NOMO-1 treated with DMSO at 0.1 percent for 48 hours (cell line): ENCODE data around the gene BCL2L12.
"Not testable (repeated sequence)": the region's sequence is repeated elsewhere in the genome, so short reads cannot be mapped to it uniquely, and the experiment has no call there.

Experiments
- DNase-seq: peaks from one replicate; lab custom pipeline; 2025; ENCODE audit not compliant: unreplicated experiment; lab: John Stamatoyannopoulos, UW

The BCL2L12 gene, protein sequence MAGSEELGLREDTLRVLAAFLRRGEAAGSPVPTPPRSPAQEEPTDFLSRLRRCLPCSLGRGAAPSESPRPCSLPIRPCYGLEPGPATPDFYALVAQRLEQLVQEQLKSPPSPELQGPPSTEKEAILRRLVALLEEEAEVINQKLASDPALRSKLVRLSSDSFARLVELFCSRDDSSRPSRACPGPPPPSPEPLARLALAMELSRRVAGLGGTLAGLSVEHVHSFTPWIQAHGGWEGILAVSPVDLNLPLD

DNA sequence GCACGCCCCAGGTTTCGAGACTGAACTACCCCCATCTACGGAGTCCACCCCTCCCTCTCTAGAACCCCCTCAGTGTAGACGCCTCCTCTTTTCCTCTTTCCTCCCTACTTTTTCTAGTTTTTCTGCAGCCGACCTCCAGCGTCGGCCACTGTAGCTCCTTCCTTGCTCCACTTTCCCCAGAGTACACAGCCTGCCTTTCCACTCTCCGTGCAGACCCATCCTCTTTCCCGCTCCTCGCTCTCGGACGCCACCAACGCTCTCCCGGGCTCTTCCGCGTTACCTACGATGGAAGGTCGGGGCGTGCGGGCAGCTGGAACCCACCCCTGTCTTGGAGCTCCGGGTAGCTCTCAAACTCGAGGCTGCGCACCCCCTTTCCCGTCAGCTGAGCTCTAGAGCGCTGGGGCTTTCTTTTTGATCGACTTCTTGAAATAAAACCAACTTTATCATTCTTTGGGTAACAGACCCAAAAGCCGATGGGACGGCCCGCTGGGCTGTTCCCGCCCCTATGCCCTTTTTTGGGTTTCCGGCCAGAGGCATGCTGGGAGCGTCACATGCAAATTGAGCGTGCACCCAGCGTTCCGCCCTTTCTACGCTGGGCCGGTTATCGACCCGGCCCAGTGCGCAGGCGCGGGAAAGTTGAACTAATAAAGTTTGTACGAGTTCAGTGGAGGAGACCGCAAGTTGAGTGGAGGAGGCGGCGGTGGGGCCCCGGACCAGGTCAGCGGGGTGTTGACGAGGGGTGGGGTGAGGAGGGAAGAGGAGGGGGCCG lies at the start of gene BCL2L12, which contains the start of gene IRF3:
TSS of gene BCL2L12 (plus strand) at position 583 of the 769 bp plus-strand sequence. CDS start 760 bp downstream, outside the sequence.
TSS of gene IRF3 (minus strand) at position 507 of the 769 bp plus-strand sequence. CDS start 1,019 bp downstream, outside the sequence.
- peak; percentile 93 for DNase-seq

DNA sequence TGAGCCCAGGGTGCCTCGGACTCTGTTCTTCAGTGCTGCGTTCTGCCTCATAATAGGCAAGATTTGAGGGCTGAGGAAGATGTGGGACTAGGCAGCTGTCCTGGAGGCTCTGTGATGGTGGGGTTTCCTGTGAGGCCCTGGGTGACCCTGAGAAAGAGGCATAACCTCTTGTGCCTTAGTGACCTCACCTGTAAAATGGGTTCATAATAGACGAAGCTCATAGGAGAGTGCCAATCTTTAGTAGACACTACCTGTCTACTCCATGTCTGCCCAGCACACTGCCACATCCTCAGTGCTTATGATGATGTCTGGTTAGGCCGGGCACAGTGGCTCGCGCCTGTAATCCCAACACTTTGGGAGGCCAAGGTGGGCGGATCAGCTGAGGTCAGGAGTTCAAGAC lies 49.2 kb upstream of the BCL2L12 start:
- DNase-seq = no peak

DNA sequence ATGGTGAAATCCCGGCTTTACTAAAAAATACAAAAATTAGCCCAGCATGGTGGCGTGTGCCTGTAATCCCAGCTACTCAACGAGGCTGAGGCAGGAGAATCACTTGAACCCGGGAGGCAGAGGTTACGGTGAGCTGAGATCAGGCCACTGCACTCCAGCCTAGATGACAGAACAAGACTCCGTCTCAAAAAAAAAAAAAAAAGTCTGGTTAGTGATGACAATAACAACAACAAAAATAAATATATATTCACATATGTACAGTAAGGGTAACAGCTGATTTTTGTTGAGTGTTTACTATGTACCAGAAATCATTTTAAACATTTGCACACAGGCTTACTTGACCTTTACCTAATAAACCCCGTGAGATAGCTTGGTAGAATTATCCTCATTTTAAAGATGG lies 48.8 kb upstream of the BCL2L12 start:
- no peak for DNase-seq

DNA sequence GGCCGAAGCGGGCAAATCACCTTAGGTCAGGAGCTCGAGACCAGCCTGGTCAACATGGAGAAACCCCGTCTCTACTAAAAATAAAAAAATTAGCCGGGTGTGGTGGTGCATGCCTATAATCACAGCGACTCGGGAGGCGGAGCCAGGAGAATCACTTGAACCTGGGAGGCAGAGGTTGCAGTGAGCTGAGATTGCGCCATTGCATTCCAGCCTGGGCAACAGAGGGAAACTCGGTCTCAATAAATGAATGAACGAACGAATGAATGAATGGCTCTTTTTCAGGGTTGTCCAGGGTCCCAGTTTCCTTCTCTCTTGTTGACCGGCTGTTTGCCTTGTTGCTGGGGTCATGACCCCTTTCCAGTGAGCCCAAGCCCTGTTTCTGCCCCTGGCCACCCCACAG lies 47.9 kb upstream of the BCL2L12 start:
- DNase-seq = not testable (repeated sequence)

DNA sequence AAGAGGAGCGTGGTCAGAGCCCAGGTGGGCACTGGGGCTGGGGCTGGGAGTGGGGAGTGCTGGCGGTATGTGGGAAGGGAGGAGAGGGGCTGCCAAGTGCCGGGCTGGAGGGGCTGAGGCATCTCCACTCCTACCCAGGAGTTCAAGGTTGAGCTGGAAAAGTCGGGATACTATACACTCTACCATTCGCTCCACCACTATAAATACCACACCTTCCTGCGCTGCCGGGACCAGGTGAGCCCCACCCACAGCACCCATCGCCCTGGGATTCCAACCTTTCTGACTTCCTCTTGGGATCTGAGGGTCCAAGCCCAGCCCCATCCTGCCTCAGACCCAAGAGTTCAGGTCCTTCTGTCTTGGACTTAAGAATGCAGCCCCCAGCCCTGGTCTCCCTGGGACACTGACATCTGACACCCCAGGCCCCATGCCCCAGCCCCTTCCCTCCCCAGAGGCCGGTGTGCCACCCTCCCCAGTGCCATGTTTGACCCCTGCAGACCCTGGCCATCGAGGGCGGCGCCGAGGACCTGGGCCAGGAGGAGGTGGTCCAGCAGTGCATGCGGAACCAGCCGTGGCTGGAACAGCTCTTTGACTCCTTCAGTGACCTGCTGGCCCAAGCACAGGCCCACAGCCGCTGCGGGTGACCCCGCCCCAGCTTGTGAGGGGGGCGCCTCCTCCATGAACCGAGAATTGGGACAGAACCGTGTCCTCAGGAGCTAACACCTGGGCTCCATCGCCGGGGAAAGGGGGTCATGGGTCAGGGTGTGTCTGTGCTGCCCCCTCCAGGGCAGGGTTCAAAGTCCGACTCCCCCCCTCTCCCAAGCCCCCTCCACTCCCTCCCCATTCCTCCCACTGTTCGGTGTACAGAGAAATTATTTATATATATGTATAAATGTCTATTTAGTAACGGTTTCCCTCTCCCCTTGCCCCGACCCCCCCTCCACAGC lies 40.5 kb upstream of the BCL2L12 start:
- DNase-seq = no peak

DNA sequence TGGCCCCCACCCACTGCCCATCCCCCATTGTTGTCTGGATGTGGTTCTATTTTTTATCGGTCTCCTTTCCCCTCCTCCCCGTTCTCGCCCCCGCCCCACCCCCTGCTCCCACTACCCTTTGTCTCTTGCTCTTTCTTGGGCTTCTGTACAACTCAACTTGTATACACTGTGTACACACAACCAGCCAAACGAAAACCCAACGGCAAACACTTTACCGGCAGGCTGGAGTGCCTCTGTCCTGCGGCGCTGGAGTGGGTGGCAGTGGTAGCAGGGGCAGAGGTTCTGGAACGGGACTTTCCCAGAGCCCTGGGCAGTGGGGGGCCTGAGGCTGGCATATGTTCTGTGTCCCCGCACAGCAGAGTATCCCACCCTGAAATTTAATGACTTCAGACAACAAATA lies 39.5 kb upstream of the BCL2L12 start:
- no peak for DNase-seq

DNA sequence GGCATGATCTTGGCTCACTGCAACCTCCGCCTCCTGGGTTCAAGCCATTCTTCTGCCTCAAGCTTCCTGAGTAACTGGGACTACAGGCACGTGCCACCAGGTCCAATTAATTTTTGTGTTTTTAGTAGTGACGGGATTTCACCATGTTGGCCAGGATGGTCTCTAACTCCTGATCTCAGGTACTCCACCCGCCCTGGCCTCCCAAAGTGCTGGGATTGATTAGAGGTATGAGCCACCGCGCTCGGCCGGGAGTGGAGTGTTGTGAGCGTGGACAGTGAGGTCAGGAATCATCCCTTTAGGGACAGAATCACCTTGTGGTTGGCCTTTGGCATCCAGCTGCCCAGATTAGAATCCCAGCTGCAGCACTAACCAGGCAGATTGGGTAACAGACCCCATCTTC lies 36.1 kb upstream of the BCL2L12 start:
- no peak for DNase-seq

DNA sequence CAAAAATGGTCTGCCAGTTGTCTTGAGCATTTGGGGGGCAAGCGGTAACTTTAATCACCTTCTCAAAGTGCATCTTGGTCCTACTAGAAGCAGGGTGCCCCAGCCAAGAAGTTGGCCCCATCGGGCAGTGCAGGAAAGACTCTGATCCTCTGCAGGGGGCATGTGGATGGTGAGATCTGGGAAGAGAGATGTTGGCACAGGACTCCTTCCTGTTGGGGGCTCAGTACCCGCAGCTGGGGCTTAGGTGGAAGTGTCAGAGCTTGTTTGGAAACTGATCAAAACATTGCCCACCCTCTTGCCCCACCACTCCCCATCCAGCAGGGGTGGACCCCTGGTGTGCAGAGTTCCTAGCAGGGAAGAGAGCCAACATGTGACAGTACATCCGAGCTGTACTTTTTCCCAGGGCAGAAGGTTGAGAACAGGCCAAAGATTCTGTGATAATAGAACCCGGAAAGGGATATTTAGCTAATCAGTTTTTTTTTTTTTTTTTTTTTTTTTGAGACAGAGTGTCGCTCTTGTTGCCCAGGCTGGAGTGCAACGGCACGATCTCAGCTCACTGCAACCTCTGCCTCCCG lies 34.6 kb upstream of the BCL2L12 start:
- no peak for DNase-seq

DNA sequence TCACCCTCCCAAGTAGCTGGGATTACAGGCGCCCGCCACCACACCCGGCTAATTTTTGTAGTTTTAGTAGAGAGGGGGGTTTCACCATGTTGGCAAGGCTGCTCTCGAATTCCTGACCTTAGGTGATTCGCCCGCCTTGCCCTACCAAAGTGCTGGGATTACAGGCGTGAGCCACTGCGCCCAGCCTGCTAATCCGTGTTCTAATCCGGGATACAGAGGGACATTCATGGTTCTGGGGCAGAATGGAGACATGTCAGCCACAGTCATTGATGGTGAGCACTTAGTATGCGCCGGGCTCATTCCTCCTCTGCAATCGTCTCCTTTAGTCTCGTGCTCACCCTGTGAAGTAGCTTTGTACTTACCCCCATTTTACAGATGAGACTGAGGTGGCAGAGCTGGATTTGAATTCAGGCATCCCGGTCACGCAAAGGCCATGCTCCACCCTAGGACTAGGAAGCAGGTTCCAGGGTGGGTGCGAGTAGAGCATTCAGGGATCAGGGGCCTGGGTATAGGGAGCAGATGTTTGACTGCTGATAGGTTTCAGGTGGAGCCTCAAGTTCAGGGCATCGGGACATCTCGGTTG lies 34.0 kb upstream of the BCL2L12 start:
- no peak for DNase-seq

DNA sequence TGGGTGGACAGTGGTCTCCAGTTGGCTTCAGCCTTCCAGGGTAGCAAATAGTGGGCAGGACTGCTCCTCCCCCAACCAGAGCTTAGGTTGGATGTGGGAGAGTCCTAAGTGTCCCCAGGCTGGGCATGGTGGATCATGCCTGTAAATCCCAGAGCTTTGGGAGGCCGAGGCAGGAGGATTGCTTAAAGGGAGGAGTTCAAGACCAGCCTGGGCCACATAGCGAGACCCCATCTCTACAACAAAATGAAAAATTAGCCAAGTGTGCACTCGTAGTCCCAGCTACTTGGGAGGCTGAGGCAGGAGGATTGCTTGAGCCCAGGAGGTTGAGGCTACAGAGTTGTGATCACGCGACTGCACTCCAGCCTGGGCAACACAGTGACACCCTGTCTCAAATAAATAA lies 33.2 kb upstream of the BCL2L12 start:
- DNase-seq = no peak

DNA sequence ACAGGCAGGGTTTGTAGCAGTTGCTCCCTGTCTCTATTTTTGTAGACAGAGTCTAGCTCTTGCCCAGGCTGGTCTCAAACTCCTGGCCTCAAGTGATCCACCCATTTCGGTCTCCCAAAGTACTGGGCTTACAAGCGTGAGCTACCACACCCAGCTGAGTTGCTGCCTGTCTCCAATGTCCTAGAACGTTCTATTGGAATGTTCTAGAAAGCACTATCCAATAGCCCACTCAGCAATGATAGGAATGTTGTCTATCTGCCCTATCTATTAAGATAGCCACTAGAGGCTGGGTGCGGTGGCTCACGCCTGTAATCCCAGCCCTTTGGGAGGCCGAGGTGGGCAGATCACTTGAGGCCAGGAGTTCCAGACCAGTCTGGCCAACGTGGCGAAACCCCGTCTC lies 32.5 kb upstream of the BCL2L12 start:
- not testable (repeated sequence) for DNase-seq

DNA sequence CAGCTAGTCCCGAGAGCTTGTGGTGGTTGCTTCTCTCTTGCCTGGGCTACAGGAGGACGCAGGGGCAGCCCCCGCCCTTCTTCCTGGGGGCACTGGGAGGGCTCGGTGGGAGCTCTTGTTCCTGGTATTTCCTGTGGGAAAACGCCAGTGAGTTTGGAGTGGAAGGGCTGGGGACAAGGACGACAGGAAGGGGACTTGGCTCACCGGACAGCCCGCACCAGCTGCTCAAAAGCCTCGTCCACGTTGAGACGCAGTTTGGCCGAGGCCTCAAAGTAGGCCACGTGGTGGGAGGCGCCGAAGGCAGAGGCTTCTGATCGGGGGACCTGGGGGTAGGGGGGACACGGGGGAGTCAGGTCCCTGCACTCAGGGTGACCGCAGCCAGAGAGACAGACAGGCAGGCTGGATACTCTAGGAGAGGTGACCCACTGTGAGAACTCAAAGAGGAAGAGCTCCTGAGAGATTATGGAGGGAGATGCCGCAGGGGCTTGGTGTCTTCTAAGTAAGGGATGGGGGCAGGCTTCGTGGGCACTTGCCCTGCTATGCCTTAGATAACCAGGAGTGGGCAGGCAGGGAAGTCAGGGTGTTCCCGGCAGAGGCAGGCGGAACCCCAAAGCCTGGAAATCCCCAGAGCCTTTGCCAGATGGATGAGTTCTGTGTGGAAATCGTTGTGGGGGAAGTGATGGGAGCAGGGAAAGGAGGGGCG lies 30.1 kb upstream of the BCL2L12 start:
- no peak for DNase-seq

DNA sequence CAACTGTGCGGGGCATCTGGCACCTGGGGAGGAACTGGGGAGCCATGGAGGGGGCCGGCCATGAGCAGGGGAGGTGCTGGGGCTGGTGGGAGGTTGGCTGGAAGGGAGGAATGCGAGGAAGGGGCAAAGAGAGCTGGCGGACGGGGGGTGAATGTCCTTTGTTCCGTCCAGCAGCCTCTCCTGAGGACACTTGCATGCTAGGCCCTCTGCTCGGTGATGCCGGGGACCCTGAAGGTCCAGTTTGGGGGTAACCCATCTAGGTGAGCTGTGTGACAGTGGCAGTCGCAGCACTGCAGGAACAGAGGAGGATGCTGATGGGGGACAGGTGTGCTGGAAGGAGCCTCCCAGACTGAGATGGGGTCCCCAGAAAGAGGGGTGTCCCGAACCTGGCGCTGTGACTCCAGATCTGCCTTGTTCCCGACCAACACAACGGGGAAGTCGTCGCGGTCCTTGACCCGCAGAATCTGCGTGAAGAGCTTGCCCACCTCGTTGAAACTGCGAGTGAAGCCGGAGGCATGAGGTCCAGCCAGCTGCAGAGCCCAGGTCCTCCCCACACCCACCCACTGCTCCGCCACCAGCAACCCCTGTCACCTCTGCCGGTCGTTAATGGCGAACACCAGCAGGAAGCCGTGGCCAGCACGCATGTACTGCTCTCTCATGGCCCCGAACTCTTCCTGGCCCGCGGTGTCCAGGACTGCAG lies 29.4 kb upstream of the BCL2L12 start:
- DNase-seq = no peak

DNA sequence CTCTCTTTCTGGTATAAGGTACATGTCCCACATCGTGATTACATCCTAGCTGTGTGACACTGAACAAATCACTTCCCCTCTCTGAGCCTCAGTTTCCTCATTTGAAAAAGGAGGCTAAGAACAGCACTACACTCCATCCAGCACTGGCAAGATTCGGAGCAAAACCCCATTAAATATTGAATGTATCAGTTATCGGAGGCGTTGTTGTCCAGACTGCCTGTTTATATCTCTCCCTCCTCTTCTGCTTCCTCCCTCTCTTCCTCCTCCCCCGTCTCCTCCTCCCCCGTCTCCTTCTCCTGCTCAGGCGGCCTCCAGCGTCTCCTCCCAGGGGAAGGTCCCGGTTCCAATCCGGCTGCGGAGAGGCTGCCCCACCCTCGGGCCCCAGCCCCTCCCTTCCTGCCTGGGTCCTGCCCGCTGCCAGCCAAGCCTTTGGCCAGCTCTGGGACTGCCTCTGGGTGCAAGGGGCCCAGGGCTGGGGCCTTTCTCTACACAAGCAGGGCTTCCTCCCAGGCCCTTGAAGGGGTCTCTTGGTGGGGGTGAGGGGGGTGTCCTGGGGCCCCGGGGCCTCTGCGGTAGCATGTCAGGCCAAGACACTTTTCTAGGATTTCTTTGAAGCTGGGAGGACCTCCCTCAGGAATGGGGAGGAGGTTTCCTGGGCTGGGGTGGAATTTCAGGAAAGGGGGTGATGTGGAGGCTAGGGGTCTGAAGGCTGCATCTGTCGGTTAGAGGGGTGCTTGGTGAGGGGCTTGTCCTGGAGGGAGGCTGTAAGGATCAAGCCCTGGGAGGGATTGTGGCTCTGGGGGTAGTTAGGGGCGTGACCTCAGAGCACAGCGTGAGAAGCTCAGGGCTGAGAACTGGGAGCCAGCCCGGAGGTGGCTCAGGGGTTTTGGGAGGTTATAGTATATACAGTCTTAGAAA lies 27.7 kb upstream of the BCL2L12 start:
- DNase-seq = no peak

DNA sequence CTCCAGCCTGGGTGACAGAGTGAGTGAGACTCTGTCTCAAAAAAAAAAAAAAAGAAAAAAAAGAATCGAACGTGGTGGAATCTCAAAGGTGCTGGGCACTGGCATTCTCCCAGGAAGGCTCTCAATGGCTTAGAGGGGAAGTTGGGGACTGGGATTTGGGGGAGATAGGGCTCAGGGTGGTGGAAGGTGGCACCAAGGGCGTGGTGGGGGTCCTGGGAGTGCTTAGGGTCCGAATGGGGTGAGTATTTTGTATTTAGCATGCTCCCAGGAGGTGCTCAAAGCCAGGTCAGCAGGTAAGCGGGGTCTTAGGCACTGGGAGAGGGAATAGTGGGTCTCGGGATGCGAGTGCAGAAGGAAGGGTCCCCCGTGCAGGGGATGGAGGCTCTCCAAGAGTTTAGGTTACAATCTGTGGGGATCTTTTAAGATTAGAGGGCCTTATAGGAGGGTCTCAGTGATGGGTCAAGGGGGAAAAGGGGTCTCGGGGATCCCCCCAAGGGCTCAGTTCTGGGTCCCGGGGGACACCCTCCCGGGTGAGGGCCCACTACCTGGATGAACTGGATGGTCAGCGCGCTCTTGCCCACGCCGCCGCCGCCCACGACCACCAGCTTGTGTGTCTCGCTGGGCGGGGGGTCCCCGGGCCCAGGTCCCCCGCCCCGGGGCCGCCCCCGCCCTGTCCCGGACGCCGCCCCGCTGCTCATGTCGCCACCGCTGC lies 26.2 kb upstream of the BCL2L12 start:
- no peak for DNase-seq

DNA sequence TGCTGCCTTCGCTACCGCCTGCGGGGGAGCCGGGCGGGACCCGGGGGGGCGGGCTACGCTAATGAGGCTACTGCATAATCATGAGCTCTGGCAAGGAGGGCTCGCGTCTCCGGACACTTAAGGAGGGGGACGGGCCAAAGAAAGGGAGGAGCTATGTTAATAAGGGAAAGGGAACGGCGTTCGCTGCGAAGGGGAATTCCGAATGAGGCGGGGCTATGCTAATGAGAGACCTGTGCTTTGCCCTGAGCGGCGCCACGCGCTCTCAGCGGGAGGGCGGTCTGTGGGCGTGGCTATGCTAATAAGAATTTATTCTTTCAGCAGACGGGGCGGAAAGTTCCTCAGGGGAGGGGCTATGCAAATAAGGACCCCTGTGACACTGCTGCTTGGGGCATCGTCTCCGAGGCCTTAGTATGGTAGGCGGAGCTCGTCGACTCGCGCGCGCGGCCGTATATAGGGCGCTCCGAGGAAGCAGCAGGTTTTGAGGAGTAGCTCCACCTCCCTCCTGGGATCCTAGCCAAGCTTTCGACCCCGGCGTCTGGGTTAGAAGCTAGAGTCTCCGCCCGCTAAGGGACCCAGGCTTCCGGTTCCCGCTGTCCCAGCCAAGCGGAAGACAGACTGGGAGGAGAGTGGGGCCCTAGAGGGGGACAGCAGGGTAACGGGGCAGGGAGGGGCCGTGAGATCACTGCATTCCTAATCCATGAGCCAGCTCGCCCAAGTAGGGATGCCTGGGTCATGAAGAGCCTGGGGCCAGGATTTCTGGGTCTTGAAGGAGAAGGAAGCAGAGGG lies 25.4 kb upstream of the BCL2L12 start, which contains the start of gene RRAS:
TSS of gene RRAS (minus strand) at position 31 of the 786 bp plus-strand sequence. CDS start 45 bp downstream, outside the sequence.
- DNase-seq = peak; percentile 100
